ENCODE measurements around the gene ST6GALNAC3. TPM values are rescaled to one million over a fixed set of nuclear protein-coding genes. Genes with fewer than 3 reads are reported as not detected.

The ST6GALNAC3 gene
- total RNA-seq, 1 donor from 2014 or later, result 0.26 TPM

- TF ChIP-seq CTCF (IDR thresholded peaks at IDR 0.05; ENCODE audit: insufficient read depth, low read length, severe bottlenecking), result no peak
- no peak for DNase-seq (ENCODE audit: low read depth)
- H3K27me3 ChIP-seq (ENCODE audit: control insufficient read depth, insufficient read depth, low read length), result no peaks in the 10 kb centered on the region
- no peaks in the 10 kb centered on the region for H3K36me3 ChIP-seq (ENCODE audit: control insufficient read depth, insufficient read depth, low read length)
- H3K4me3 ChIP-seq (ENCODE audit: low read depth, low read length), result no peak overlapping the region
- no peak for FAIRE-seq
Measured at GRCh38 chr1:76507376-76507775, 432.8 kb downstream of the ST6GALNAC3 start.

GRCh38 chr1:76508871-76509270 lies 434.3 kb downstream of the ST6GALNAC3 start:
- Histone ChIP-seq H3K27me3 (ENCODE audit: control insufficient read depth, insufficient read depth, low read length) (no peaks in the 10 kb centered on the region), H3K36me3 (ENCODE audit: control insufficient read depth, insufficient read depth, low read length) (no peaks in the 10 kb centered on the region), H3K4me3 (ENCODE audit: low read depth, low read length) (no peak overlapping the region)
- TF ChIP-seq CTCF (IDR thresholded peaks at IDR 0.05; ENCODE audit: insufficient read depth, low read length, severe bottlenecking), result no peak
- FAIRE-seq, result no peak
- DNase-seq (ENCODE audit: low read depth), result no peak

GRCh38 chr1:76510672-76511557 lies 436.4 kb downstream of the ST6GALNAC3 start:
- DNase-seq (ENCODE audit: low read depth), result no peak
- no peak overlapping the region for H3K4me3 ChIP-seq (ENCODE audit: low read depth, low read length)
- no peak for TF ChIP-seq CTCF (IDR thresholded peaks at IDR 0.05; ENCODE audit: insufficient read depth, low read length, severe bottlenecking)
- no peaks in the 10 kb centered on the region for H3K36me3 ChIP-seq (ENCODE audit: control insufficient read depth, insufficient read depth, low read length)
- no peak for FAIRE-seq
- H3K27me3 ChIP-seq (ENCODE audit: control insufficient read depth, insufficient read depth, low read length), result no peaks in the 10 kb centered on the region

- Histone ChIP-seq H3K36me3 (ENCODE audit: control insufficient read depth, insufficient read depth, low read length) (no peaks in the 10 kb centered on the region), H3K4me3 (ENCODE audit: low read depth, low read length) (no peak overlapping the region), H3K27me3 (ENCODE audit: control insufficient read depth, insufficient read depth, low read length) (no peaks in the 10 kb centered on the region)
- DNase-seq (ENCODE audit: low read depth), result no peak
- no peak for FAIRE-seq
- TF ChIP-seq CTCF (IDR thresholded peaks at IDR 0.05; ENCODE audit: insufficient read depth, low read length, severe bottlenecking), result no peak
Measured at GRCh38 chr1:76511558-76512179, 437.1 kb downstream of the ST6GALNAC3 start.

- DNase-seq (ENCODE audit: low read depth) (no peak), FAIRE-seq (no peak)
- TF ChIP-seq CTCF (IDR thresholded peaks at IDR 0.05; ENCODE audit: insufficient read depth, low read length, severe bottlenecking), result no peak
- H3K27me3 ChIP-seq (ENCODE audit: control insufficient read depth, insufficient read depth, low read length), result no peaks in the 10 kb centered on the region
- no peaks in the 10 kb centered on the region for H3K36me3 ChIP-seq (ENCODE audit: control insufficient read depth, insufficient read depth, low read length)
- no peak overlapping the region for H3K4me3 ChIP-seq (ENCODE audit: low read depth, low read length)
Measured at GRCh38 chr1:76530953-76531352, 456.4 kb downstream of the ST6GALNAC3 start.

All from bronchial epithelial cell (primary cell).